Myometrial cell (primary cell): ENCODE data around the gene UPK3BL2. TPM values are rescaled to one million over a fixed set of nuclear protein-coding genes. Genes with fewer than 3 reads are reported as not detected.

ENCODE experiments used
- total RNA-seq: library from RNA; depleted of rRNA; stranded (reverse); fragments of >200 nt; gene quantifications from 2 replicates; pipeline ENCODE4 v1.2.3, GENCODE V29; 2015

UPK3BL2 gene
- total RNA-seq, result not detected in 2 replicates

GRCh38 chr7:102543596-102543995, at the start of gene UPK3BL2:
Gene UPK3BL2 (minus strand): TSS chr7:102543696. CDS start chr7:102543636, 60 bp downstream.

GRCh38 chr7:102572261-102573239, 29.1 kb upstream of the UPK3BL2 start, which contains the start of gene POLR2J3:
Gene POLR2J3 (minus strand): TSS chr7:102572583. CDS start chr7:102572521, 62 bp downstream.

GRCh38 chr7:102550808-102551422, 7.4 kb upstream of the UPK3BL2 start, which contains the start of gene SPDYE2:
Gene SPDYE2 (plus strand): TSS chr7:102551226. CDS start chr7:102553256, 2,030 bp downstream.

GRCh38 chr7:102517550-102518147, 25.8 kb downstream of the UPK3BL2 start, which contains the start of gene RASA4B:
Gene RASA4B (minus strand): TSS chr7:102517777. CDS start chr7:102517710, 67 bp downstream.

Other genes with a start within 250 kb of the UPK3BL2 start
- not detected in 2 replicates for gene SPDYE6, start 187.3 kb downstream of the UPK3BL2 start, total RNA-seq
- 10.1 and 12.8 TPM in 2 replicates for gene PRKRIP1, start 147.3 kb downstream of the UPK3BL2 start, total RNA-seq
- 60.5 and 76.4 TPM in 2 replicates for gene ORAI2, start 110.1 kb downstream of the UPK3BL2 start, total RNA-seq
- 10.3 and 42.7 TPM in 2 replicates for gene ALKBH4, start 78.8 kb downstream of the UPK3BL2 start, total RNA-seq
- gene LRWD1, start 78.7 kb downstream of the UPK3BL2 start, total RNA-seq, result 12.4 and 20.9 TPM in 2 replicates
- gene POLR2J, start 64.8 kb downstream of the UPK3BL2 start, total RNA-seq, result 10.3 and 14.4 TPM in 2 replicates
- 3.2 and 5.8 TPM in 2 replicates for gene RASA4B, start 25.9 kb downstream of the UPK3BL2 start, total RNA-seq
- not detected in 2 replicates for gene SPDYE2, start 7.5 kb upstream of the UPK3BL2 start, total RNA-seq
- 3.2 and 10.3 TPM in 2 replicates for gene POLR2J3, start 28.9 kb upstream of the UPK3BL2 start, total RNA-seq
- gene RASA4, start 73.1 kb upstream of the UPK3BL2 start, total RNA-seq, result 2.6 and 3.9 TPM in 2 replicates
- 31.4 and 35.5 TPM in 2 replicates for gene UPK3BL1, start 99.1 kb upstream of the UPK3BL2 start, total RNA-seq
- not detected in 2 replicates for gene SPDYE2B, start 106.6 kb upstream of the UPK3BL2 start, total RNA-seq
- gene POLR2J2, start 128.0 kb upstream of the UPK3BL2 start, total RNA-seq, result not detected in 2 replicates
- gene FAM185A, start 205.3 kb upstream of the UPK3BL2 start, total RNA-seq, result 3.5 and 8.1 TPM in 2 replicates